Ectodermal cell (in vitro differentiated cells): Measurements from ENCODE around the gene ADARB1.

Source experiments
- H3K27ac ChIP-seq: 2 replicates; pipeline ENCODE4 v1.7.0; 2013; ENCODE audit warnings: mild to moderate bottlenecking, low read depth, low read length; ENCODE audit not compliant: insufficient read depth, poor library complexity, severe bottlenecking
- H3K27me3 ChIP-seq: 2 replicates; pipeline ENCODE4 v1.7.0; 2013; ENCODE audit warnings: mild to moderate bottlenecking, low read length; ENCODE audit not compliant: insufficient read depth, control insufficient read depth, poor library complexity, severe bottlenecking
- H3K36me3 ChIP-seq: one replicate; pipeline ENCODE4 v1.7.0; 2013; ENCODE audit warnings: low read length; ENCODE audit not compliant: control insufficient read depth, insufficient read depth
- H3K4me1 ChIP-seq: one replicate; pipeline ENCODE4 v1.7.0; 2013; ENCODE audit warnings: low read length; ENCODE audit not compliant: control insufficient read depth, insufficient read depth
- H3K4me3 ChIP-seq: 2 replicates; pipeline ENCODE4 v1.7.0; 2013; ENCODE audit warnings: low read depth, low read length, control low read depth; ENCODE audit not compliant: insufficient read depth
- H3K9me3 ChIP-seq: 2 replicates; pipeline ENCODE4 v1.7.0; 2013; ENCODE audit warnings: mild to moderate bottlenecking, low read length, moderate library complexity; ENCODE audit not compliant: control insufficient read depth
- WGBS, 2 experiments: methylation state at CpG; one replicate each; pipeline ENCODE4 v1.1.7; 2013; ENCODE audit warnings: missing lambda C conversion rate in 2 of 2; 5-methylcytosine and 5-hydroxymethylcytosine counted together

The ADARB1 gene

DNA sequence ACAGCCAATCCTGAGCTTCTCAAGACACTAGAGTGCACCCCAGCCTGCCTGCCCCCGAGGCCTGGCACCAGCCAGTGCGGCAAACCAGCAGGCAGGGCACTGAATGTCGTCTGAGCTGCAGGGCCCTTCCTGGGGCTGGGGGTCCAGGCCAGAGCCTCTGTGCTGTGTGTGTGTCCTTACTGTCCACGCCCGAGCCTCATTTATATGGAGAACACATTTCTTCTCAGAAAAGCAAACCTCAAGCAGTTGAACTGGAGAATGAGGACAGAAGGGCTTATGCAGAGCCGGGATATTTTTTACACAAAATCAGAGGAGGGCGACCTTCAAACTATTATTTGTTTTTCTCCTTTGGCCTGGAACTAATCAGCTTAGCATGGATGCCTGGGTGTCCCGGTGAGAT lies 160.6 kb downstream of the ADARB1 start:
- WGBS, 2 experiments = 91 to 93% methylated on average over 7 to 8 of the region's 8 CpGs
- no peaks in the 10 kb centered on the region for H3K4me1 ChIP-seq
- no peaks in the 10 kb centered on the region for H3K27me3 ChIP-seq
- peaks cover 3% of the 10 kb centered on the region for H3K9me3 ChIP-seq
- H3K36me3 ChIP-seq = no peaks in the 10 kb centered on the region
- H3K4me3 ChIP-seq = no peak overlapping the region
- H3K27ac ChIP-seq = no peak overlapping the region

DNA sequence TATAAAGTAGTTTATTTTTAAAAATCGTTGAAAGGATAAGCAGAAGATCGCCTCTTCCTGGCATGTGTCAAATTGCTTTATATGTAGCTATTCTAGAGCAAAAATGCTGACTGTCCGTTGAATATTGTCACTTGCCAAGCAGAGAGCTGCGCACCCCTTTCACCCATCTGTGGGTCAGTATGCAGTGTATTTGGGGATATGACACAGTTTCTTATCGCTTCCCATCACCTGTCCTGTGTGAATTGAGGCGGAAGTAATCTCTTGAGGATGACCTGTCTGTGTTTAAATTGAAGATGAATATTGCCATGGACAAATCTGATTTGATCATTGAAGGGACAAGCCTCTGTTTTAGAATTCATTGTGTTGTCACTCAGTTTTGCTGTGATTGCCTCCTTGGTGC lies 161.1 kb downstream of the ADARB1 start:
- Histone ChIP-seq H3K9me3 (peaks cover 3% of the 10 kb centered on the region), H3K36me3 (no peaks in the 10 kb centered on the region), H3K4me3 (no peak overlapping the region), H3K4me1 (no peaks in the 10 kb centered on the region), H3K27me3 (no peaks in the 10 kb centered on the region), H3K27ac (no peak overlapping the region)
- 88 to 91% methylated on average over 6 of the region's 6 CpGs for WGBS, 2 experiments

GRCh38 chr21:45236481-45236880 lies 162.1 kb downstream of the ADARB1 start:
- no peaks in the 10 kb centered on the region for H3K4me1 ChIP-seq
- no peaks in the 10 kb centered on the region for H3K27me3 ChIP-seq
- peaks cover 3% of the 10 kb centered on the region for H3K9me3 ChIP-seq
- no peaks in the 10 kb centered on the region for H3K36me3 ChIP-seq
- H3K27ac ChIP-seq = no peak overlapping the region
- WGBS, 2 experiments = 74 to 89% methylated on average over 2 of the region's 2 CpGs
- H3K4me3 ChIP-seq = no peak overlapping the region

DNA sequence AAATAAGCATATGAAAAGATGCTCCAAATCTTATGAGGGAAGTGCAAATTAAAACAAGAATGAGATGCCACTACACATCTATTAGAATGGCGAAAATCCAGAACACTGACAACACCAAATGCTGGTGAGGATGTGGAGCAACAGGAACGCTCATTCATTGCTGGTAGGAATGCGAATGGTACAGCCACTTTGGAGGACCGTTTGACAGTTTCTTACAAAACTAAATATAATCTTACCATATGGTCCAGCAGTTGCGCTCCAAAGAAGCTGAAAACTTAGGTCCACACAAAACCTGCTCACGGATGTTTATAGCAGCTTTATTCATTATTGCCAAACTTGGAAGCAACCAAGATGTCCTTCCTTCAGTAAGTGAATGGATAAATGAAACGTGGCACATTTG lies 163.0 kb downstream of the ADARB1 start:
- WGBS, 2 experiments = 92 to 94% methylated on average over 7 of the region's 7 CpGs
- no peaks in the 10 kb centered on the region for H3K4me1 ChIP-seq
- H3K9me3 ChIP-seq = peaks cover 3% of the 10 kb centered on the region
- no peak overlapping the region for H3K4me3 ChIP-seq
- H3K27ac ChIP-seq = no peak overlapping the region
- no peaks in the 10 kb centered on the region for H3K36me3 ChIP-seq
- H3K27me3 ChIP-seq = no peaks in the 10 kb centered on the region

DNA sequence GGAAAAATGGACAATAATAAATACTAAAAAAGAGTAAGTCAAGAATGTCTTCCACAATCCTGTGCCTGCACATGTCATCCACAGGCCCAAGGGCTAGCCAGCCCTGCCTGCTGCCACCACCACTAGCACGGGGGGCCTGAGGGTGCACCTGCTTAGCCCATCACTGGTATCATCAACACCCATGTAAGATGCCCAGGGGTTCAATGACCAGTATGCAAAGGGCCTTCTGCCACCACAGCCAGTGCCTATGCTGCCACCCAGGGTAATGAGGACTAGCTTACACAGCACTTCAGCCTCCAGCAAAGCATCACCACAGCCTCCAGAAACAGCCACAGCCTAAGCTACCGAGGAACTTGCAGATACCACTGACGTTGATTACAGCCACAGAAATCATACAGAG lies 167.0 kb downstream of the ADARB1 start:
- H3K27ac ChIP-seq = no peak overlapping the region
- WGBS, 2 experiments = 85 to 89% methylated on average over 3 of the region's 3 CpGs

DNA sequence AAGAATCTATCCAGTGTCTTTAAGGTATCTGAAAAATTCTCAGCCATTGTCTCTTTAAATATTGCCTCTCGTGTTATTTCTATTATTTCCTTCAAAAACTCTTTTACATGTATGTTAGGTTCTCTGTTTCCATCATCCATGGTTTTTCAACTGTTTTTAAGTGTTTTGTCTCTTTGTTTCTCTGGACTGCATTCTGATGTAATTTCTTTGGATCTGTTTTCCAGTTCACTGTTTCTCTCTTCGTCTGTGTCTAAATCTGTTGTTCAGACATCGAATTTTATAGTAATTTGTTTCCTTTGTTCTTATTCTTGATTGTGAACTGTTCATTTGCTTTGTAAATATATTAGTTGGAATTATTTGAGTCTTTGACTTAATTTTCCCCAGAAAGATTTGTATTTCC lies 169.2 kb downstream of the ADARB1 start:
- peaks cover 3% of the 10 kb centered on the region for H3K9me3 ChIP-seq
- H3K4me3 ChIP-seq = no peak overlapping the region
- H3K27me3 ChIP-seq = no peaks in the 10 kb centered on the region
- WGBS, 2 experiments = 57 to 76% methylated on average over 2 to 3 of the region's 3 CpGs
- no peaks in the 10 kb centered on the region for H3K36me3 ChIP-seq
- H3K27ac ChIP-seq = no peak overlapping the region
- peaks cover under 1% of the 10 kb centered on the region for H3K4me1 ChIP-seq

More for the DNA sequence above, 167.0 kb downstream of the ADARB1 start:
- no peaks in the 10 kb centered on the region for H3K36me3 ChIP-seq
- no peaks in the 10 kb centered on the region for H3K4me1 ChIP-seq
- peaks cover 6% of the 10 kb centered on the region for H3K9me3 ChIP-seq
- no peaks in the 10 kb centered on the region for H3K27me3 ChIP-seq
- H3K4me3 ChIP-seq = no peak overlapping the region

DNA sequence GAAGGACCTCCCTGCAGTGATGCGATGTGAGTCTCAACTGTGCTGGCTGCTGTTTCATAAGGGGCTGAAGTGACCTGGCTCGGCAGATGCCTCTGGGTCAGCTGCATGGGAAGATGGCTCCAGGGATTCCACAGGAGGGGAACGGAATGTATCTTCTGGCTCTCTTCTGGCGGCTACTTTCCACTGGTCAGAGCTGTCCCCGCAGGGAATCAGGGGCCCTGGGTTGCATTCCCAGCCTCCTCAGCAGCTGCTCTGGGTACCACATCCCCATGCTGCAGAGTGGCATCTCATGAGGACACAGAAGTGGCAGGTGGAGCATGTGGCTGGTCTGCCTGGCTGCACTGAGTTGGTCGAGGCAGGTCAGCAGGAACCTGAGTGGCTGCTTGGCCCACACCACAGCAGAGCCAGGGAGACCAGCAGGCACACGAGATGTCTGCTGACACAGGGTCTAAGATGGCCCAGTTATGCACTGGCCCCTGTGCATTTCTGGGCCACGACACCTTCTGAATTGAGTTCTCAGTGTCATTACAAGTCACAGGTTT lies 170.5 kb downstream of the ADARB1 start:
- H3K27ac ChIP-seq = no peak overlapping the region
- no peaks in the 10 kb centered on the region for H3K27me3 ChIP-seq
- H3K9me3 ChIP-seq = peaks cover 3% of the 10 kb centered on the region
- no peak overlapping the region for H3K4me3 ChIP-seq
- no peaks in the 10 kb centered on the region for H3K36me3 ChIP-seq
- 77 to 80% methylated on average over 8 of the region's 8 CpGs for WGBS, 2 experiments
- peaks cover 8% of the 10 kb centered on the region for H3K4me1 ChIP-seq

DNA sequence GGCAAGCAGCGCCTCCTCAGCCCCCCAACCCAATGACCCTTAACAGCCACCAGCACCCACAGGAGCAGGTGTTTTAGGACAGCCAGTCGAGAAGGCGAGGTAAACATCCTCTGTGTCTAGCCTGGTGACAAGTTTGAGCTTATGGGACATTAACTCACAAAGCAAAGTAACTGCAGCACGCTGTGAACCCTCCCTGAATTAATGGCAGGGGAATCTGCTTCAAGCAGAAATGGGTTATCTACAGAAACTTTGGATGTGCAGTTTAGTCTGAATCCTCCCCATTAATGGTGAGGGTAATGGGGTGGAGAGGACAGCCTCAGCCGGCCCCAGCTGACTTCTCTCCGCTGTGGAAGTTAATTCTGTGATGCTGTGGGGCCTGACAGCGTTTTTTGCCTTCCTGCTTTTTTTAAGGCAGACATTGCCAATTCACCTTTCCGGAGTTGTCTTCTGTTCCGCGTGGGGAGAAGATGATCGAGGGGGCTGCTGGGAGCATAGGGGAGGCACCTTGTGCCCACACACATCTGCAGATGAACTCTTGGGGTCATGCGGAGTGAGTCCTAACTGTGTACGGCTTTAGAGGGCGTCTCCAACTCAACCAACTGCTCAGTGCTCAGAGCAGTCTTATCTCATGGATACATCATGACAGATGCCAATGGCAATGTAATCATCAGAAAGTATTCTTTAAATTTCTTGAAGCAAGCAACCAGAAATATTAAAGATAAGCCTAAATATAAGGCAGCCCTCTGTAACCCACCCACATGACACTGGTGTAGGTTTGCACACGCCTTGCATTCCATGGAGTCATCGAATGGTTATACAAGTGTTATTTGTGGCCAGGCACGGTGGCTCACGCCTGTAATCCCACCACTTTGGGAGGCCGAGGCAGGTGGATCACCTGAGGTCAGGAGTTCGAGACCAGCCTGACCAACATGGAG lies 172.3 kb downstream of the ADARB1 start:
- whole genome bisulfite sequencing, 2 experiments = 87 to 92% methylated on average over 19 to 20 of the region's 20 CpGs

GRCh38 chr21:45248301-45248892 lies 174.0 kb downstream of the ADARB1 start:
- Histone ChIP-seq H3K4me3 (no peak overlapping the region), H3K36me3 (no peaks in the 10 kb centered on the region), H3K27me3 (no peaks in the 10 kb centered on the region), H3K27ac (no peak overlapping the region), H3K9me3 (peaks cover 1% of the 10 kb centered on the region), H3K4me1 (peaks cover 8% of the 10 kb centered on the region)
- WGBS, 2 experiments = 57 to 66% methylated on average over 13 of the region's 13 CpGs

More for the DNA sequence above, 172.3 kb downstream of the ADARB1 start:
- peaks cover 8% of the 10 kb centered on the region for H3K4me1 ChIP-seq
- H3K27ac ChIP-seq = no peak overlapping the region
- H3K36me3 ChIP-seq = no peaks in the 10 kb centered on the region
- no peaks in the 10 kb centered on the region for H3K27me3 ChIP-seq
- H3K4me3 ChIP-seq = no peak overlapping the region
- peaks cover 3% of the 10 kb centered on the region for H3K9me3 ChIP-seq

GRCh38 chr21:45248893-45249381 lies 174.6 kb downstream of the ADARB1 start:
- Histone ChIP-seq H3K27me3 (no peaks in the 10 kb centered on the region), H3K4me1 (peaks cover 8% of the 10 kb centered on the region), H3K36me3 (no peaks in the 10 kb centered on the region), H3K4me3 (no peak overlapping the region), H3K9me3 (no peaks in the 10 kb centered on the region), H3K27ac (no peak overlapping the region)
- WGBS, 2 experiments = 61 to 62% methylated on average over 13 to 14 of the region's 14 CpGs
